Effector memory CD4-positive, alpha-beta T cell (primary cell): ENCODE data around the gene CDHR4.
"Not testable (repeated sequence)": the region's sequence is repeated elsewhere in the genome, so short reads cannot be mapped to it uniquely, and the experiment has no call there.

Experiments
- DNase-seq, 3 donors: peaks; one replicate each; pipeline ENCODE4 v3.0.0-alpha.2; 2020
- H3K27ac ChIP-seq: 2 replicates; pipeline ENCODE4 v1.7.0; 2013; ENCODE audit warnings: mild to moderate bottlenecking, low read length, moderate library complexity; ENCODE audit not compliant: insufficient read depth, poor library complexity, severe bottlenecking
- H3K27me3 ChIP-seq: replicated peaks from 2 replicates; pipeline ENCODE4 v1.7.0; 2013; ENCODE audit warnings: mild to moderate bottlenecking, low read length; ENCODE audit not compliant: insufficient read depth, control insufficient read depth, poor library complexity, severe bottlenecking
- H3K36me3 ChIP-seq: 2 replicates; pipeline ENCODE4 v1.7.0; 2013; ENCODE audit warnings: mild to moderate bottlenecking, low read length, moderate library complexity; ENCODE audit not compliant: control insufficient read depth, insufficient read depth
- H3K4me1 ChIP-seq: 2 replicates; pipeline ENCODE4 v1.7.0; 2013; ENCODE audit warnings: low read length, mild to moderate bottlenecking; ENCODE audit not compliant: control insufficient read depth, insufficient read depth, poor library complexity, severe bottlenecking
- H3K4me3 ChIP-seq: 2 replicates; pipeline ENCODE4 v1.7.0; 2013; ENCODE audit warnings: low read length, low read depth, mild to moderate bottlenecking; ENCODE audit not compliant: insufficient read depth, poor library complexity, severe bottlenecking
- H3K9me3 ChIP-seq: 2 replicates; pipeline ENCODE4 v1.7.0; 2013; ENCODE audit warnings: mild to moderate bottlenecking, low read length, moderate library complexity; ENCODE audit not compliant: control insufficient read depth

The CDHR4 gene

DNA sequence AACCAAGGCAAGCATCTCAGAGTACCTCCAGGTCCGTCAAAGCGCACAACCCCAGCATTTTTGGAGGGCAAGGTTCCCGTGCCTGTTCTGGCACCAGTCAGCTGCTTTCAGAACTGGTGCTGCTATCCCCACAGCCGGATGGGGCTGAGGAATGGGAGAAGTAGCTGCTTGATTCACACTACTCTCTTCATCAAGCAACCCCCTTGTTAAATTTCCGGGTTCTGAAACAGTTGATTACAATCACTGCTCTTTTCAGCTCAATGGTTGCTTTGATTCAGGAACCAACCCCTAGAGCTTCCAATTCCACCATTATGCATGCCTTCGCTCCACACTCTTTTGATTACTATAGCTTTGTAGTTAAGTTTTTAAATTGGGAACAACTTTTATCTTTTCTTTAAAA, 26.3 kb upstream of the CDHR4 start:
- Histone ChIP-seq H3K4me3 (no peak overlapping the region), H3K27me3 (no peaks in the 10 kb centered on the region), H3K4me1 (no peaks in the 10 kb centered on the region), H3K27ac (no peak overlapping the region), H3K36me3 (no peaks in the 10 kb centered on the region), H3K9me3 (no peaks in the 10 kb centered on the region)
- DNase-seq = no peak

DNA sequence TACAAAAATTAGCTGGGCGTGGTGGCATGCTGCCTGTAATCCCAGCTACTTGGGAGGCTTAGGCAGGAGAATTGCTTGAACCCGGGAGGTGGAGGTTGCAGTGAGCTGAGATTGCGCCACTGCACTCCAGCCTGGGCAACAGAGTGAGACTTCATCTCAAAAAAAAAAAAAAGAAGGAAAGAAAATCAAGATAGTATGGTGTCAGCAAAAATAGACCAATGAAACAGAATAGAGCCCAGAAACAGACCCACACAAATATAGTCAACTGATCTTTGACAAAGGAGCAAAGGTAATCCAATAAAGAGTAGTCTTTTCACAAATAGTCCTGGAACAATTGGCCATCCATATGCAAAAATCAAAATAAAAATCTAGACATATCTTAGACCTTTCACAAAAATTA, 23.5 kb upstream of the CDHR4 start:
- not testable (repeated sequence) for DNase-seq, H3K9me3 ChIP-seq, H3K36me3 ChIP-seq, H3K27ac ChIP-seq, H3K27me3 ChIP-seq, H3K4me3 ChIP-seq, H3K4me1 ChIP-seq

DNA sequence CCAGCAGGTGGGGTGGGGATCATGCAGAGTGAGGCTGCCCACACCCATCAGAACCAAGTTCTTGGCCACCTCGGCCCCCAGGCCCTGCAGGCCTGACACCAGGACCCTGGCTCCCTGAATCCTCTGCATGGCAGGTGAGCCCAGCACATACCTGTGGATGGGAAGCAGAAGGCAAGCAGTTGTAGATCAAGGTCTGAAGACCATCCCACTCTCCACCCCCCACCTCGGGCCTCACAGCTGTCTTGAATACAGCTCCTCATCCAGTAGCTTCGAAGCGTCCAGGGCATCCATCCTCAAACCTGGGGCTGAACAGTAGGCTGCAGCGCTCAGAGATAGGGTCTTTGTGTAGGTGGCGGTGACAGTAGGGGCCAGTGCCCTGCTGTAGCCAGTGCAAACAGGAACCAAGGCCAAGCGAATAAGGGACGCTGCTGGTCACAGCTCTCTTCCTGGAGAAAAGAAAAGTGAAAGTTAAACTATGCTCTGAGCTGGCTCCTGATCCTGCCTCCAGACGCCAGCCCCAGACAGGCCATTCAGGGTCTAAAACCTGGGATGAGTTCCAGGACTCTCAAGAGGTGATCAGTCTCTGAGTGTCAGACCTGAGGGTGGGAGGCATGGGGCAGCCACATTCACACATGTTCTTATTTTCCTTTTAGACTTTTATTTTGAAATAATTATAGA, 14.0 kb upstream of the CDHR4 start, which contains the start of gene UBA7:
Gene UBA7, minus strand, starts transcription at position 457 of the 678 bp plus-strand sequence. Its CDS starts 166 bp downstream, at position 291.
- peak within 1 kb of the TSS; percentile 73 for H3K27ac ChIP-seq
- peaks cover 31% of the 10 kb centered on the region for H3K36me3 ChIP-seq
- peaks cover 12% of the 10 kb centered on the region for H3K4me1 ChIP-seq
- no peaks in the 10 kb centered on the region for H3K27me3 ChIP-seq
- no peaks in the 10 kb centered on the region for H3K9me3 ChIP-seq
- H3K4me3 ChIP-seq = peak within 1 kb of the TSS; percentile 62
- DNase-seq = peak in 1 of 3 donors; percentile 14

DNA sequence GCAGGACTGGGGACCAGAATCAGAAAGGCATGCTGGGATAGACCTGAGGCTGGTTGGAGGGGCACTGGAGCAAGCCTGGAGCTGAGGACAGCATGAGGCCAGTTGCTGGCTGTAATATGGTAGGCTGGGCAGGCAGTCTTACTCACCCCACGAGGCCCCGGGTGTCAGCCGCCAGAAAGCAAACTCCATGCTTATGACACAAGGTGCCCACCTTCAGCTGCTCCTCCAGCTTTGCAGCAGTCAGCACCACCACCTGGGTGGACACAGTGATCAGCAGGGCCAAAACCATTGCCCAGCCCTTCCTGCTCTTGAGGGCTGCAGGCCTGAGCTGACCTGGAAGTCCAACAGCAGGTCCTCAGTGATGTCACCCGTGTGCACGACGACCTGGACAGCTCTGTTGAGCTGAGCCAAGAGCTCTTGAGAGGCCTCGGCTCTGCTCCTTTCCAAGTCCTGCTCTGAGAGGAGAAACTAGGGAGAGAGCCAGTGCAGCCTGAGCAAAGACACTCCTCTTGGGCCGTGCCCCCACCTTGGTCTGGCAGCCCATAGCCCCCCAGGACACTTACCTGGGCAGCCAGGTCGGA, 13.3 kb upstream of the CDHR4 start:
- no peak for DNase-seq
- Histone ChIP-seq H3K4me1 (peaks cover 12% of the 10 kb centered on the region), H3K27me3 (no peaks in the 10 kb centered on the region), H3K9me3 (no peaks in the 10 kb centered on the region), H3K4me3 (peak overlapping the region; percentile 62), H3K36me3 (peaks cover 31% of the 10 kb centered on the region), H3K27ac (peak overlapping the region; percentile 73)

DNA sequence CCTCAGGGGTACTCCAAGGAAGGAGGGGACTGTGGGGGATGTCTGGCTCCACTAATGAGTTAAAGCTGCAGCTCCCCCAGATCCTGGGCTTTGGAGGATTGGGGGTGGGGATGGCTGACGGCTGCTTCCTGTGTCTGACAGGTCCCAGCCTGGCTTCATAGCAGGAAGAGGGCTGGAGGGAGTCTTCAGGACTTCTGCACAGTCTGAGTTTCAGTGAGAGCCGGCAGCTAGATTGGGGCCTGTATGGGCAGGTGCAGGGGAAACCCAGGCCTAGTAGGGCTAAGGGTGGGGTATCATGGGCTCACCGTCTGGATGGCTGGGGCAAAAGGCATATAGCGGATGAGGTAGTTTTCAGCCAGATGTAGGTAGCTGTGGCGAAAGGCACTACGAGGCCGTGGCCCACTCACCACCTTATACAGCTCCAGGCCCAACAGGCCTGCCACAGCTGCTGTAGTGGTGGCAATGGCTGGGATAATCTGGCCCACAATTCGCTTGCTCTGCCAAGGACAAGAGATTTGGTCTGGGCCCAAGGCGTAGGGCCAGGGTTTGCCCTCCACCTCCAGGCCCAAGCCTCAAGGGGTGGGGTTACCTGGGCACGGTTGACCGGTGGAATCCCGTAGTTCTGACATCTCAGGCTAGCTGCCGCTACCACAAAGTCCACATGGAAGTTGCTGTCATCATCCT, 7.9 kb upstream of the CDHR4 start:
- H3K4me1 ChIP-seq = peaks cover 26% of the 10 kb centered on the region

DNA sequence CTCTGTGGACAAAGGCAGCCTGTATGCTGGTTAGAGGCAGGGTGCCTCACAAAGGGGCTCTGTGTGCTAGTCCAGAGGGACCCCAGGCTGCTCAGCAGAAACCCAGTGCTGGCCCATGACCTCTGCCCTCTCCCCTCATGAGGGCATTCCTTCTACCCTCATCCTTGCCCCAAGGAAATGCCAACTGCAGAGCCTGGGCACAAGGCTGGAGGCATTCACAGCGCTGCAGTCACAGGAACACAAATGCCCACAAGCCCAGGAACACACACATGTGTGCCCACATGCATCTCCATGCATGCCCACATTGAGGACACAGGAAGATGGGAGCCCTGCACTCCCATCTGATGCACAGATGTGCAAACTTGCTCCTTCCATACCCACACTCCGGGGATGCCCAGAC, 7.2 kb upstream of the CDHR4 start:
- Histone ChIP-seq H3K4me1 (peaks cover 22% of the 10 kb centered on the region), H3K27me3 (no peaks in the 10 kb centered on the region), H3K9me3 (no peaks in the 10 kb centered on the region), H3K36me3 (peaks cover 28% of the 10 kb centered on the region), H3K4me3 (no peak overlapping the region), H3K27ac (peak overlapping the region; percentile 42)
- no peak for DNase-seq

More for the DNA sequence above, 7.9 kb upstream of the CDHR4 start:
- no peak overlapping the region for H3K4me3 ChIP-seq
- no peak for DNase-seq
- no peak overlapping the region for H3K27ac ChIP-seq
- H3K9me3 ChIP-seq = no peaks in the 10 kb centered on the region
- H3K36me3 ChIP-seq = peaks cover 31% of the 10 kb centered on the region
- H3K27me3 ChIP-seq = no peaks in the 10 kb centered on the region

DNA sequence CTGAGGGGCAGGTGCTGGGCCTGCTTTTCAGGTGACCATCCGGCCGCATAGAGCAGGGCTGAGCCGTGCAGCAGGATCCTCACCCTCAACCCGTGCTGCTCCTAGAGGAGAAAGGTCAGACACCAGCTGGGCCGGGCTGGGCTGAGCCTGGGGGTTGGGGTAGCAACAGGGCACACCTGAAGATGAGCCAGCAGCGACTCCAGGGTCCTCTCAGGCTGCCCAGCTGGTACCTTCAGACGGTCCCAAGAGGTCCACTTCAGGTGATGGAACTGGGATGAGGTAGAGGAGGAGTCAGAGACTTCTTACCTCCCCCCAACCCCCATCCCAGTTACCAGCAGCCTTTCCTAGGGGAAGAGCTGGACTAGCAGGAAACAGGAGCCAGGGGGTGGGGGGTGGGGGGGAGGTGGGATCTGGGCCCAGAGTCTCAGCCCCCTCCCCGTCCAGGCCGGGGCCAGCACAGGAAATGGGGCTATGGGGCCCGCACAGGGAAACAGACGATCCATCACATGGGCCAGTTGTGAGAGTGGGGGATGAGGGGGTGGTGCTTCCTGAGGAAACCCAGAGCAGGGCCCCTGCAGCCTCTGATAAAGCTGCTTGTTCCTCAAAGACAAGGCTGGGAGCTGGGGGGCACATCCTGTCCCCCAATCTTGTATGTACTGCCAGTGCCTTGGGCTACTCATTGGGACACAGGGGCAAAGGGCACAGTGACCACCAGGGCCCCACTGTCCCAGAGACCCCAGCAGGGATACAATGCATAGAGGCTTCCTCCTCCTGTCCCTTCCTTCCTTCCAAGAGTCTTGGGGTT, 6.4 kb upstream of the CDHR4 start:
- Histone ChIP-seq H3K36me3 (peaks cover 22% of the 10 kb centered on the region), H3K27ac (peak overlapping the region; percentile 52), H3K27me3 (no peaks in the 10 kb centered on the region), H3K9me3 (no peaks in the 10 kb centered on the region), H3K4me1 (peaks cover 22% of the 10 kb centered on the region), H3K4me3 (no peak overlapping the region)
- DNase-seq = no peak

DNA sequence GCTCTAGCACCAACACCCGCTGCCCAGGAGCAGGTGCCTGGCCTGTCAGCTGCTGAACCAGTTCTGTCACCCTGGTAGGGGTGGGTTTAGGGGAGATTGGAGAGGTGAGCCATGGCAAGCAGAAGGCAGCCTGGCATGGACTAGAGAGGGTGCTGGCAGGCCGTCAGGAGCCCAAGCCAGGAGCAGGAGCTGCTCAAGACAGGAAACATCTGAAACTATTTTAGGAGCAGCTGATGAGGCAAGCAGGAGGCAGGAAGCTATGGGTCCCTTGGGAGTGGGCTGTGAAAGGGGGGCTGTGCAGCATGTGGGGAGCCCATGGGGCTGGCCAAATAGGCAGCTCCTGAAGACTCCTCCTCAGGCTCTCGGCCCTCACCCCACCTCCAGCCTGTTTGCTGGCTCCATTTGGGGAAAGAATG, 5.7 kb upstream of the CDHR4 start:
- Histone ChIP-seq H3K9me3 (no peaks in the 10 kb centered on the region), H3K4me1 (peaks cover 22% of the 10 kb centered on the region), H3K36me3 (peaks cover 15% of the 10 kb centered on the region), H3K4me3 (no peak overlapping the region), H3K27ac (peak overlapping the region; percentile 52), H3K27me3 (no peaks in the 10 kb centered on the region)
- no peak for DNase-seq

DNA sequence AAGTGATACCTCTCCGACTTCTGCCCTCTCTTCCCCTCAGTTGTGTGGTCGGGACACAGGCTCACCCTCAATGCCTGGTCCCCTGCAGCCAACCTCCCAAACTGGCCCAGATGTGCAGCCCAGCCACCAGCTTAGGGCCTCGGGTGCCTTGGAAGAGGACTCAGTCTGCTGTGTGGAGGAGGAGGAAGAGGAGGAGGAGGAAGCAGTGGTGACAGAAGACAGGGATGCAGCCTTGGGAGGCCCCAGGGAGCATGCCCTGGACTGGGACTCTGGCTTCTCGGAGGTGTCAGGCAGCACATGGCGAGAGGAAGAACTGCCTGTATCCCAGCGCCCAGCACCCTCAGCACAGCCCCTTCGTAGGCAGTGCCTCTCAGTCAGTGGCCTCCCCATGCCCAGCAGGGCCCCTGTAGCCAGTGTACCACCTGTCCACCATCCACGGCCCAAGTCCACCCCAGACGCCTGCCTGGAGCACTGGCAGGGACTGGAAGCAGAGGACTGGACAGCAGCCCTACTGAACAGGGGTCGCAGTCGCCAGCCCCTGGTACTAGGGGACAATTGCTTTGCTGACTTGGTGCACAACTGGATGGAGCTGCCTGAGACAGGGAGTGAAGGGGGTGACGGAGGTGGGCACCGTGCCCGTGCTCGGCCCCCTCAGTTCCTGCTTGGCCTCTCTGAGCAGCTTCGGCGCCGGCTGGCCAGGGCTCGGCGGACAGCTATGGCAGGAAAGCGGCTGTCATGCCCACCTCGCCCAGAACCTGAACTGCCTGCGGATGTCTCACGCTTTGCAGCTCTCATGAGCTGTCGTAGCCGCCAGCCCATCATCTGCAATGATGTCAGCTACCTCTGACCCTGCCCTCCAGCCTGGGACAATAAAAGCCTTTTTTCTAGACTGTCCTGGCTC, 4.7 kb upstream of the CDHR4 start:
- Histone ChIP-seq H3K4me1 (peaks cover 22% of the 10 kb centered on the region), H3K36me3 (peaks cover 5% of the 10 kb centered on the region), H3K27ac (peak overlapping the region; percentile 77), H3K9me3 (no peaks in the 10 kb centered on the region), H3K27me3 (no peaks in the 10 kb centered on the region), H3K4me3 (peak overlapping the region; percentile 71)
- no peak for DNase-seq
